Coronary artery (tissue), 2 donors: ENCODE measurements around the gene ADGRA3.

Source experiments
- DNase-seq: peaks from one replicate; pipeline ENCODE4 v3.0.0-alpha.2; 2017; ENCODE audit warnings: low spot score
- H3K27ac ChIP-seq, 2 donors: fragments of 200-600 bp; sonication (generic); one replicate each; pipeline ENCODE4 v1.5.1; 2016 to 2019
- H3K4me3 ChIP-seq: fragments of 200-600 bp; sonication (generic); 2 replicates; pipeline ENCODE4 v1.5.1; 2016; ENCODE audit warnings: mild to moderate bottlenecking, moderate library complexity
- CTCF ChIP-seq: fragments of 200-600 bp; sonication (generic); IDR thresholded peaks from one replicate; pipeline ENCODE4 v1.5.1; 2019; ENCODE audit warnings: antibody characterized with exemption

The ADGRA3 gene

GRCh38 chr4:22474636-22475310 lies 41.1 kb downstream of the ADGRA3 start:
- H3K4me3 ChIP-seq: no peak overlapping the region
- no peak for DNase-seq
- TF ChIP-seq CTCF: no peak
- no peak overlapping the region for H3K27ac ChIP-seq

GRCh38 chr4:22473268-22473667 lies 42.6 kb downstream of the ADGRA3 start:
- no peak for DNase-seq
- no peak for TF ChIP-seq CTCF
- Histone ChIP-seq H3K4me3 (no peak overlapping the region), H3K27ac (no peak overlapping the region)

- DNase-seq: no peak
- Histone ChIP-seq H3K27ac (no peak overlapping the region), H3K4me3 (no peak overlapping the region)
- TF ChIP-seq CTCF: no peak
Measured at GRCh38 chr4:22471999-22472461, 43.8 kb downstream of the ADGRA3 start.

- no peak overlapping the region for H3K27ac ChIP-seq
Measured at GRCh38 chr4:22471419-22471818, 44.4 kb downstream of the ADGRA3 start.

GRCh38 chr4:22466581-22466980 lies 49.3 kb downstream of the ADGRA3 start:
- DNase-seq: no peak
- no peak for TF ChIP-seq CTCF
- Histone ChIP-seq H3K4me3 (no peak overlapping the region), H3K27ac (no peak overlapping the region)

More at GRCh38 chr4:22471419-22471818, 44.4 kb downstream of the ADGRA3 start:
- H3K4me3 ChIP-seq: no peak overlapping the region
- TF ChIP-seq CTCF: no peak
- DNase-seq: no peak

GRCh38 chr4:22465996-22466395 lies 49.9 kb downstream of the ADGRA3 start:
- TF ChIP-seq CTCF: no peak

GRCh38 chr4:22465349-22465748 lies 50.5 kb downstream of the ADGRA3 start:
- no peak for TF ChIP-seq CTCF

More at GRCh38 chr4:22465996-22466395, 49.9 kb downstream of the ADGRA3 start:
- no peak for DNase-seq
- Histone ChIP-seq H3K27ac (no peak overlapping the region), H3K4me3 (no peak overlapping the region)

More at GRCh38 chr4:22465349-22465748, 50.5 kb downstream of the ADGRA3 start:
- Histone ChIP-seq H3K27ac (no peak overlapping the region), H3K4me3 (no peak overlapping the region)
- DNase-seq: no peak
